ENCODE data around the gene ZNF777.

GRCh38 chr7:149404825-149405224 is 56.0 kb downstream of the ZNF777 start:
- TF ChIP-seq CTCF (IDR thresholded peaks at IDR 0.05; ENCODE audit: poor library complexity, severe bottlenecking), result no peak
- TF ChIP-seq MXI1 (conservative IDR thresholded peaks at IDR 0.05; ENCODE audit: poor library complexity, severe bottlenecking), result no peak
- TF ChIP-seq POLR2AphosphoS5 (IDR thresholded peaks at IDR 0.05), result no peak
- no peak for TF ChIP-seq EZH2 (IDR thresholded peaks at IDR 0.05; ENCODE audit: borderline replicate concordance, insufficient read depth, low read length, poor library complexity, severe bottlenecking)
- no peak for TF ChIP-seq REST (IDR thresholded peaks at IDR 0.05; ENCODE audit: borderline replicate concordance)
